ENCODE data around the gene ABCB8.
A peak's percentile ranks its signal among the peaks of the same experiment; 100 is the strongest.

ABCB8 gene

GRCh38 chr7:151017370-151017952 lies 10.8 kb upstream of the ABCB8 start (continued):
- TF ChIP-seq INSM2 (tag by site-specific recombination; IDR thresholded peaks at IDR 0.05), result no peak
- no peak for TF ChIP-seq ZNF548 (tag by site-specific recombination; IDR thresholded peaks at IDR 0.05)
- TF ChIP-seq ZNF776 (tag by site-specific recombination; IDR thresholded peaks at IDR 0.05; ENCODE audit: borderline replicate concordance), result no peak
- TF ChIP-seq ZNF639 (tag by site-specific recombination; IDR thresholded peaks at IDR 0.05), result no peak

- H3K4me1 ChIP-seq (ENCODE audit: control insufficient read depth, insufficient read depth, low read length), result no peaks in the 10 kb centered on the region
- POLR2A ChIA-PET, result interaction anchor here (1.7 kb wide), 1 partner anchor 10 kb away, joined by 8 read pairs; the partner anchor contains the start of gene ABCB8
- H3K27ac ChIP-seq (ENCODE audit: extremely low read depth, low read depth, low read length), result no peak overlapping the region; the same call in 1 of the 2 replicates
- H3K9me3 ChIP-seq (ENCODE audit: control insufficient read depth, insufficient read depth, low read depth, low read length), result no peaks in the 10 kb centered on the region
- H3K4me3 ChIP-seq (ENCODE audit: low read depth, low read length), result no peak overlapping the region
- CTCF ChIA-PET, result interaction anchor here (0.6 to 3.1 kb wide), 48 partner anchors 8 to 1055 kb away, joined by 3 to 29 read pairs (median 4); partner anchors contain the start of genes ABCB8, AOC1 and NOS3
- H3K36me3 ChIP-seq (ENCODE audit: control insufficient read depth in 2 of 2, insufficient read depth in 1 of 2, low read length in 2 of 2), result no peaks in the 10 kb centered on the region
- TF ChIP-seq ZFP69B (tag by site-specific recombination; IDR thresholded peaks at IDR 0.05) (peak; percentile 93), ZNF223 (tag by site-specific recombination; IDR thresholded peaks at IDR 0.05) (no peak), ZNF600 (tag by site-specific recombination; IDR thresholded peaks at IDR 0.05) (peak; percentile 65), ZNF610 (tag by site-specific recombination; IDR thresholded peaks at IDR 0.05; ENCODE audit: borderline replicate concordance) (0 out of 2 replicates have a peak, but pooled peaks have one; percentile 42), ZBTB48 (tag by site-specific recombination; IDR thresholded peaks at IDR 0.05) (peak; percentile 64; the same call in 1 of the 2 replicates), KLF9 (tag by site-specific recombination; IDR thresholded peaks at IDR 0.05; ENCODE audit: low read depth) (peak; percentile 59), ZNF701 (tag by site-specific recombination; IDR thresholded peaks at IDR 0.05) (no peak), KLF17 (tag by site-specific recombination; IDR thresholded peaks at IDR 0.05) (peak; percentile 64; the same call in 1 of the 2 replicates), ZNF132 (tag by site-specific recombination; IDR thresholded peaks at IDR 0.05; ENCODE audit: borderline replicate concordance) (no peak), ZBTB7A (tag by site-specific recombination; IDR thresholded peaks at IDR 0.05; ENCODE audit: low read depth) (peak; percentile 88), ZNF37A (tag by site-specific recombination; IDR thresholded peaks at IDR 0.05) (no peak), KLF16 (tag by site-specific recombination; IDR thresholded peaks at IDR 0.05) (no peak), ZNF501 (tag by site-specific recombination; IDR thresholded peaks at IDR 0.05) (peak; percentile 74), PATZ1 (tag by site-specific recombination; IDR thresholded peaks at IDR 0.05) (peak; percentile 69), ZNF248 (tag by site-specific recombination; IDR thresholded peaks at IDR 0.05) (no peak), ZNF148 (tag by site-specific recombination; IDR thresholded peaks at IDR 0.05; ENCODE audit: borderline replicate concordance) (no peak), EGR2 (tag by site-specific recombination; IDR thresholded peaks at IDR 0.05; ENCODE audit: low read depth) (peak; percentile 37), ZNF335 (tag by site-specific recombination; conservative IDR thresholded peaks at IDR 0.05) (peak; percentile 42; the same call in 1 of the 2 replicates), ZNF423 (tag by site-specific recombination; IDR thresholded peaks at IDR 0.05) (0 out of 2 replicates have a peak, but pooled peaks have one; percentile 29), KLF7 (tag by site-specific recombination; IDR thresholded peaks at IDR 0.05; ENCODE audit: borderline replicate concordance) (no peak), CTCF (tag by site-specific recombination; IDR thresholded peaks at IDR 0.05) (peak; percentile 97), ZSCAN30 (tag by site-specific recombination; IDR thresholded peaks at IDR 0.05) (no peak)
Observed at GRCh38 chr7:151017953-151018420, 10.3 kb upstream of the ABCB8 start.

Data from HEK293 (cell line).